ENCODE measurements around the gene SLCO2A1.

The SLCO2A1 gene

DNA sequence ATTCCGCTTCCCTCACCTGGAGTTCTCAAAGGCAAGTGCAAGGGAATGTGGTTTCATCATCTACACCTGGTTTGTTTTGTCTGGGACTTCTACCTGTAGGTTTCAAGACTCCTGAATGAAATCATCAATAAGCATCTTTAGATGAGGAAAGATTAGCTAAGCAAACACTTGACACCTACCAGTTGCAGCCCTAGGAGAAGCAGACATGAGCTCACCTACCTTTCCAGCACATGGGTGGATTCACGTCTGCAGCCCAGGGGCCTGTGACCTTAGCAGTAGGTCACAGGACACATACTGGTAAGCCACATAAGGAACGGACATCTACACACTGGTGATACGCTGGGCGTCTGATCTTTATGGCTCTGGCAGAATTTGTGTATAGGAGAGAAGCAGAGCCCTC is 26.7 kb downstream of the SLCO2A1 start:
- no peak overlapping the region for H3K27ac ChIP-seq
- TF ChIP-seq, protein P1, sequence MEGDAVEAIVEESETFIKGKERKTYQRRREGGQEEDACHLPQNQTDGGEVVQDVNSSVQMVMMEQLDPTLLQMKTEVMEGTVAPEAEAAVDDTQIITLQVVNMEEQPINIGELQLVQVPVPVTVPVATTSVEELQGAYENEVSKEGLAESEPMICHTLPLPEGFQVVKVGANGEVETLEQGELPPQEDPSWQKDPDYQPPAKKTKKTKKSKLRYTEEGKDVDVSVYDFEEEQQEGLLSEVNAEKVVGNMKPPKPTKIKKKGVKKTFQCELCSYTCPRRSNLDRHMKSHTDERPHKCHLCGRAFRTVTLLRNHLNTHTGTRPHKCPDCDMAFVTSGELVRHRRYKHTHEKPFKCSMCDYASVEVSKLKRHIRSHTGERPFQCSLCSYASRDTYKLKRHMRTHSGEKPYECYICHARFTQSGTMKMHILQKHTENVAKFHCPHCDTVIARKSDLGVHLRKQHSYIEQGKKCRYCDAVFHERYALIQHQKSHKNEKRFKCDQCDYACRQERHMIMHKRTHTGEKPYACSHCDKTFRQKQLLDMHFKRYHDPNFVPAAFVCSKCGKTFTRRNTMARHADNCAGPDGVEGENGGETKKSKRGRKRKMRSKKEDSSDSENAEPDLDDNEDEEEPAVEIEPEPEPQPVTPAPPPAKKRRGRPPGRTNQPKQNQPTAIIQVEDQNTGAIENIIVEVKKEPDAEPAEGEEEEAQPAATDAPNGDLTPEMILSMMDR (IDR thresholded peaks at IDR 0.05), result no peak
- no peaks in the 10 kb centered on the region for H3K27me3 ChIP-seq
- no peaks in the 10 kb centered on the region for H3K9me3 ChIP-seq
- no peak overlapping the region for H3K4me3 ChIP-seq (ENCODE audit: low read depth in 1 of 2, low read length in 1 of 2)
- no peaks in the 10 kb centered on the region for H3K4me1 ChIP-seq (ENCODE audit: control insufficient read depth in 1 of 2, insufficient read depth in 1 of 2, low read depth in 1 of 2, low read length in 1 of 2)
- no peaks in the 10 kb centered on the region for H3K36me3 ChIP-seq

DNA sequence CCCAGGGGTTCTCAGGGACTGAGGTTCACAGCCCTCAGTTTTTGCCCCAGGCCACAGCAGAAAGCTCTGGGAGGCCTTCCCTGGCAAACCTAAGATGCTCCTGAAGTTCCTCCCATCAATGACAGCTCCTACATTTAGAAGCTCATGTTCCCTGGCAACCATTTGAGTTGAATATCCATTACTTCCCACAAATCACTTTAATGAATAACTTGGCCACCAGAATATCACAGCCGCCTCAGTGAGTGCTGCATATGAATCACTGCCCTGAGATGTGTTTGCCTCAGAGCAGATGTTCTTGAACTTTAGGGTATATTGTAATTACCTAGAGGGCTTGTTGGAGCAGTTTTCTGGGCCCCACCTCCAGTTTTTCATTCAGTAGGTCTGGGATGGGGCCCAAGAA is 27.4 kb downstream of the SLCO2A1 start:
- TF ChIP-seq, protein P1 (IDR thresholded peaks at IDR 0.05), result no peak
- H3K4me3 ChIP-seq (ENCODE audit: low read depth in 1 of 2, low read length in 1 of 2), result no peak overlapping the region
- H3K36me3 ChIP-seq, result no peaks in the 10 kb centered on the region
- no peaks in the 10 kb centered on the region for H3K27me3 ChIP-seq
- no peak overlapping the region for H3K27ac ChIP-seq
- no peaks in the 10 kb centered on the region for H3K4me1 ChIP-seq (ENCODE audit: control insufficient read depth in 1 of 2, insufficient read depth in 1 of 2, low read depth in 1 of 2, low read length in 1 of 2)
- no peaks in the 10 kb centered on the region for H3K9me3 ChIP-seq

- no peaks in the 10 kb centered on the region for H3K9me3 ChIP-seq
- no peaks in the 10 kb centered on the region for H3K27me3 ChIP-seq
- TF ChIP-seq, protein P1 (IDR thresholded peaks at IDR 0.05), result no peak
- no peaks in the 10 kb centered on the region for H3K4me1 ChIP-seq (ENCODE audit: control insufficient read depth in 1 of 2, insufficient read depth in 1 of 2, low read depth in 1 of 2, low read length in 1 of 2)
- no peaks in the 10 kb centered on the region for H3K36me3 ChIP-seq
- H3K4me3 ChIP-seq (ENCODE audit: low read depth in 1 of 2, low read length in 1 of 2), result no peak overlapping the region
- H3K27ac ChIP-seq, result no peak overlapping the region
Measured at GRCh38 chr3:134001251-134001650, 28.5 kb downstream of the SLCO2A1 start.

GRCh38 chr3:133999891-134000685 is 29.6 kb downstream of the SLCO2A1 start:
- TF ChIP-seq, protein P1 (IDR thresholded peaks at IDR 0.05), result no peak
- no peaks in the 10 kb centered on the region for H3K36me3 ChIP-seq
- no peak overlapping the region for H3K27ac ChIP-seq
- H3K27me3 ChIP-seq, result no peaks in the 10 kb centered on the region
- no peaks in the 10 kb centered on the region for H3K9me3 ChIP-seq
- H3K4me3 ChIP-seq (ENCODE audit: low read depth in 1 of 2, low read length in 1 of 2), result no peak overlapping the region
- no peaks in the 10 kb centered on the region for H3K4me1 ChIP-seq (ENCODE audit: control insufficient read depth in 1 of 2, insufficient read depth in 1 of 2, low read depth in 1 of 2, low read length in 1 of 2)

DNA sequence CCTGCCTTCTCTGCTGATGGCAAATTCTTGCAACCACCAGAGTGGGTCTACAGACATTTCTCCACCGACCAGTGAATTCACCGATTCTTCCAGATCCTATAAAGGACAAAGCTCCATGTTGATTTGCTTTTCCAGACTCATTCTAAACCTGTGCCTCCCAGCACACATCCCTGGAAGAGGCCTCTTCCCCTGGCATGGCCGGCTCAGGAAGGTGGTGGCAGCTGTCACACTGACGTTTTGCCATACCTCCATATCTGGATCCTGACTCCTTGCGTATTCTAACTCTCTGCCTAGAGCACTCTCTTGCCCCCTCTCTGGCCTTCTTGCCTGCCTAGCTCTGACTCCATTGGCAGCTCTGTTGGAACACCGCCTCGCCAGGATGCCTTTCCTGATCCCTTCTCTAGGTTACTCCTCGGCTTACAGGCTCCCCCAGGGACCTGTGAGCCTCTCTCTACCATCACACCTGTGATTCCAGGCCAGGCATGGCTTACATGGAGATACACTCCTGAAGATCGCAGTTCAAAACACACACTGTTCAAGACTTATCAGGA is 31.0 kb downstream of the SLCO2A1 start:
- Histone ChIP-seq H3K9me3 (no peaks in the 10 kb centered on the region), H3K4me3 (ENCODE audit: low read depth in 1 of 2, low read length in 1 of 2) (no peak overlapping the region), H3K27me3 (no peaks in the 10 kb centered on the region), H3K4me1 (ENCODE audit: control insufficient read depth in 1 of 2, insufficient read depth in 1 of 2, low read depth in 1 of 2, low read length in 1 of 2) (no peaks in the 10 kb centered on the region), H3K27ac (no peak overlapping the region), H3K36me3 (no peaks in the 10 kb centered on the region)
- TF ChIP-seq, protein P1 (IDR thresholded peaks at IDR 0.05), result no peak

All from neutrophil (primary cell).